K562 (cell line): ENCODE data around the gene MEOX1. TPM values are rescaled to one million over a fixed set of nuclear protein-coding genes. Genes with fewer than 3 reads are reported as not detected.

Experiments
- ARID2 ChIP-seq: fragments of 450-650 bp; IDR thresholded peaks from 2 replicates; pipeline ENCODE4 v1.6.1; 2017; ENCODE audit warnings: antibody characterized with exemption, mild to moderate bottlenecking
- FIP1L1 ChIP-seq: fragments of 200-400 bp; formaldehyde crosslinking; IDR thresholded peaks from 2 replicates; pipeline ENCODE4 v1.6.1; 2018; ENCODE audit warnings: mild to moderate bottlenecking, low read depth, low read length; ENCODE audit not compliant: poor library complexity, severe bottlenecking
- HDAC6 ChIP-seq: IDR thresholded peaks from 2 replicates; pipeline ENCODE4 v1.6.1; 2012; ENCODE audit warnings: low read depth, mild to moderate bottlenecking, control low read depth, inconsistent platforms, low read length, moderate library complexity
- RBM25 ChIP-seq: fragments of 200-400 bp; formaldehyde crosslinking; IDR thresholded peaks from 2 replicates; pipeline ENCODE4 v1.6.1; 2018; ENCODE audit warnings: low read length, low read depth, moderate library complexity; ENCODE audit not compliant: severe bottlenecking
- RCOR1 ChIP-seq, 2 experiments: IDR thresholded peaks; 2 replicates each; pipeline ENCODE4 v1.6.1; 2012; ENCODE audit warnings: low read depth in 2 of 2, low read length in 2 of 2, borderline replicate concordance in 1 of 2, improper control_type of control experiment in 1 of 2
- SMC3 ChIP-seq: conservative IDR thresholded peaks from 2 replicates; pipeline ENCODE4 v1.6.1; 2011; ENCODE audit warnings: low read depth, low read length, improper control_type of control experiment; ENCODE audit not compliant: insufficient read depth
- TAF7 ChIP-seq: fragments of 450-650 bp; IDR thresholded peaks from 2 replicates; pipeline ENCODE4 v1.6.1; 2016; ENCODE audit warnings: missing genetic modification characterization, missing compliant biosample characterization
- ZNF174 ChIP-seq: fragments of 250-450 bp; sonication (Bioruptor Pico); IDR thresholded peaks from 2 replicates; pipeline ENCODE4 v1.4.0; 2020; ENCODE audit warnings: mild to moderate bottlenecking
- ZNF79 ChIP-seq: fragments of 250-450 bp; sonication (Bioruptor Pico); IDR thresholded peaks from 2 replicates; pipeline ENCODE4 v1.4.0; 2020; ENCODE audit warnings: low read depth, mild to moderate bottlenecking, moderate library complexity
- polyA plus RNA-seq, 8 experiments: library from polyadenylated mRNA; depleted of rRNA in 4 of 8; stranded (reverse) in 5 of 8; unstranded in 3 of 8; fragments of >200 nt; fragmentation: Nextera tagmentation in 2 of 8; fragmentation: Illumina TruSeq in 1 of 8; extraction: Ambion mirVana in 2 of 8; extraction: Trizol in 1 of 8; gene quantifications; 2 replicates each; pipeline versions ENCODE4 v1.2.1 to v1.2.3, GENCODE V29; 2011 to 2014; ENCODE audit warnings: inconsistent platforms in 1 of 8, missing spikeins in 1 of 8
- total RNA-seq, 7 experiments: library from RNA; depleted of rRNA in 6 of 7; stranded (reverse); fragments of >200 nt in 6 of 7; fragmentation: Illumina TruSeq in 2 of 7; extraction: Trizol in 2 of 7; gene quantifications; 2 replicates each; pipeline versions ENCODE4 v1.2.1 to v1.2.3, GENCODE V29; 2011 to 2021; ENCODE audit warnings: low replicate concordance in 1 of 7
- TF ChIP-seq, protein P1 (sequence below), 2 experiments: fragments of 200-800 bp in 1 of 2; sonication (Bioruptor generic) in 1 of 2; sonication (generic) in 1 of 2; formaldehyde crosslinking in 1 of 2; IDR thresholded peaks in 1 of 2; conservative IDR thresholded peaks in 1 of 2; 2 replicates each; pipeline versions ENCODE4 v1.5.0 to v1.6.1; 2016 to 2020; ENCODE audit warnings: missing compliant biosample characterization in 1 of 2, missing genetic modification characterization in 1 of 2, missing genetic modification reagents in 1 of 2
- TF ChIP-seq, protein P2 (sequence below): fragments of 450-650 bp; formaldehyde crosslinking; IDR thresholded peaks from 2 replicates; pipeline ENCODE4 v1.4.0; 2020; ENCODE audit warnings: mild to moderate bottlenecking, mixed read lengths
- TF ChIP-seq, protein P3 (sequence below): sonication (generic); formaldehyde crosslinking; IDR thresholded peaks from 2 replicates; pipeline ENCODE4 v1.8.1; 2023; ENCODE audit warnings: mild to moderate bottlenecking, missing genetic modification reagents
- TF ChIP-seq, protein P4 (sequence below): fragments of 450-650 bp; formaldehyde crosslinking; IDR thresholded peaks from 2 replicates; pipeline ENCODE4 v1.4.0; 2020; ENCODE audit warnings: mild to moderate bottlenecking

The MEOX1 gene
- total and polyA plus RNA-seq, 9 of the 15 experiments (the other 6 are each of a cell fraction or from before 2014, with no cell fraction given): not detected

DNA sequence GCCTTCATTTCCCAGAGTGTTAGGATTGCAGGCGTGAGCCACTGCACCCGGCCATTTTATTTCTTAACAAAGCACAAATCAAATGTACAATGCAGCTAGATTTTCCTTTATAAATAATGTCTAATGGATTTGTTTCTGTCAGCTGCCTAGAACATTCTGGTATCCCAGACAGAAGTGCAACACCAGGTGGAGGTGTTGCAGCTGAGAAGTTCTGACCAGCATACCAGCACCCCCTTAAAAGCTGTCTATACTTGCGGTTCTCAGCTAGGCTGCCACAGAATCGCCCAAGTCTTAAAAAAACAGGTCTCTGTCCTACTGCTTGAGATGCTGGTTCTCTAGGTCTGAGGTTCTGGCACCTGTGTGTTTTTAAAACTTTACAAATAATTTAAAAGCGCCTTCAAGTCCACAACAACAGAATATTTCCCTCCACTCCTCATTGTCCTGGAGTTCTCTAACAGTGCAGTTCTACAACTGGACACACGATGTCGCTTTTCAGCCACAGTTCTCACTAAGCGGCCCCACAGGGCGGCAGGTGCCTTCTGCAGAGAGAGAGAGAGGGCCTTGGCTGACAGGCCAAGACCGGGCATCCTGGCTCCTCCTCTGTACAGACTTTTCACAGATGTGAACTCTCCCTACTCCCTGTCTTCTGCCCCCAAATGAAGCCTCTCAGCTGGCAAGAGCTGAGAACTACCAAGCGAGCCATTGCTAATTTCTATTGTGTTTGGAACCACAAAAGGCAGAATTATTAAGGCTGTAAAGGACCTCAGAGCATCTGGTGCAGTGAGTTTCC, 32.6 kb upstream of the MEOX1 start (continued):
- no peak for TF ChIP-seq ZNF174 (CRISPR knock-in tag)
- peak; percentile 96 for TF ChIP-seq SMC3
- TF ChIP-seq FIP1L1: no peak
- TF ChIP-seq ARID2: peak; percentile 78
- TF ChIP-seq RCOR1 (IDR thresholded peaks at IDR 0.05; ENCODE audit: borderline replicate concordance in 1 of 2, low read depth in 2 of 2, low read length in 2 of 2): peak in 1 of 2 experiments; percentile 21; a peak in 1 of 4 replicates
- TF ChIP-seq, protein P1, sequence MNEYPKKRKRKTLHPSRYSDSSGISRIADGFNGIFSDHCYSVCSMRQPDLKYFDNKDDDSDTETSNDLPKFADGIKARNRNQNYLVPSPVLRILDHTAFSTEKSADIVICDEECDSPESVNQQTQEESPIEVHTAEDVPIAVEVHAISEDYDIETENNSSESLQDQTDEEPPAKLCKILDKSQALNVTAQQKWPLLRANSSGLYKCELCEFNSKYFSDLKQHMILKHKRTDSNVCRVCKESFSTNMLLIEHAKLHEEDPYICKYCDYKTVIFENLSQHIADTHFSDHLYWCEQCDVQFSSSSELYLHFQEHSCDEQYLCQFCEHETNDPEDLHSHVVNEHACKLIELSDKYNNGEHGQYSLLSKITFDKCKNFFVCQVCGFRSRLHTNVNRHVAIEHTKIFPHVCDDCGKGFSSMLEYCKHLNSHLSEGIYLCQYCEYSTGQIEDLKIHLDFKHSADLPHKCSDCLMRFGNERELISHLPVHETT (CRISPR knock-in tag; conservative IDR thresholded peaks at IDR 0.05 in 1 of 2, IDR thresholded peaks at IDR 0.05 in 1 of 2): no peak
- TF ChIP-seq TAF7: no peak
- no peak for TF ChIP-seq HDAC6
- TF ChIP-seq, protein P2, sequence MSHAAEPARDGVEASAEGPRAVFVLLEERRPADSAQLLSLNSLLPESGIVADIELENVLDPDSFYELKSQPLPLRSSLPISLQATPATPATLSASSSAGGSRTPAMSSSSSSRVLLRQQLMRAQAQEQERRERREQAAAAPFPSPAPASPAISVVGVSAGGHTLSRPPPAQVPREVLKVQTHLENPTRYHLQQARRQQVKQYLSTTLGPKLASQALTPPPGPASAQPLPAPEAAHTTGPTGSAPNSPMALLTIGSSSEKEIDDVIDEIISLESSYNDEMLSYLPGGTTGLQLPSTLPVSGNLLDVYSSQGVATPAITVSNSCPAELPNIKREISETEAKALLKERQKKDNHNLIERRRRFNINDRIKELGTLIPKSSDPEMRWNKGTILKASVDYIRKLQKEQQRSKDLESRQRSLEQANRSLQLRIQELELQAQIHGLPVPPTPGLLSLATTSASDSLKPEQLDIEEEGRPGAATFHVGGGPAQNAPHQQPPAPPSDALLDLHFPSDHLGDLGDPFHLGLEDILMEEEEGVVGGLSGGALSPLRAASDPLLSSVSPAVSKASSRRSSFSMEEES: no peak
- no peak for TF ChIP-seq ZNF79
- no peak for TF ChIP-seq RBM25
- TF ChIP-seq, protein P3, sequence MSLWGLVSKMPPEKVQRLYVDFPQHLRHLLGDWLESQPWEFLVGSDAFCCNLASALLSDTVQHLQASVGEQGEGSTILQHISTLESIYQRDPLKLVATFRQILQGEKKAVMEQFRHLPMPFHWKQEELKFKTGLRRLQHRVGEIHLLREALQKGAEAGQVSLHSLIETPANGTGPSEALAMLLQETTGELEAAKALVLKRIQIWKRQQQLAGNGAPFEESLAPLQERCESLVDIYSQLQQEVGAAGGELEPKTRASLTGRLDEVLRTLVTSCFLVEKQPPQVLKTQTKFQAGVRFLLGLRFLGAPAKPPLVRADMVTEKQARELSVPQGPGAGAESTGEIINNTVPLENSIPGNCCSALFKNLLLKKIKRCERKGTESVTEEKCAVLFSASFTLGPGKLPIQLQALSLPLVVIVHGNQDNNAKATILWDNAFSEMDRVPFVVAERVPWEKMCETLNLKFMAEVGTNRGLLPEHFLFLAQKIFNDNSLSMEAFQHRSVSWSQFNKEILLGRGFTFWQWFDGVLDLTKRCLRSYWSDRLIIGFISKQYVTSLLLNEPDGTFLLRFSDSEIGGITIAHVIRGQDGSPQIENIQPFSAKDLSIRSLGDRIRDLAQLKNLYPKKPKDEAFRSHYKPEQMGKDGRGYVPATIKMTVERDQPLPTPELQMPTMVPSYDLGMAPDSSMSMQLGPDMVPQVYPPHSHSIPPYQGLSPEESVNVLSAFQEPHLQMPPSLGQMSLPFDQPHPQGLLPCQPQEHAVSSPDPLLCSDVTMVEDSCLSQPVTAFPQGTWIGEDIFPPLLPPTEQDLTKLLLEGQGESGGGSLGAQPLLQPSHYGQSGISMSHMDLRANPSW (CRISPR knock-in tag): no peak
- TF ChIP-seq, protein P4, sequence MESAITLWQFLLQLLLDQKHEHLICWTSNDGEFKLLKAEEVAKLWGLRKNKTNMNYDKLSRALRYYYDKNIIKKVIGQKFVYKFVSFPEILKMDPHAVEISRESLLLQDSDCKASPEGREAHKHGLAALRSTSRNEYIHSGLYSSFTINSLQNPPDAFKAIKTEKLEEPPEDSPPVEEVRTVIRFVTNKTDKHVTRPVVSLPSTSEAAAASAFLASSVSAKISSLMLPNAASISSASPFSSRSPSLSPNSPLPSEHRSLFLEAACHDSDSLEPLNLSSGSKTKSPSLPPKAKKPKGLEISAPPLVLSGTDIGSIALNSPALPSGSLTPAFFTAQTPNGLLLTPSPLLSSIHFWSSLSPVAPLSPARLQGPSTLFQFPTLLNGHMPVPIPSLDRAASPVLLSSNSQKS (CRISPR knock-in tag): no peak
